Measurements from ENCODE around the gene DGCR2.

GRCh38 chr22:19150482-19151328, 28.5 kb upstream of the DGCR2 start:
- TF ChIP-seq CTCF (IDR thresholded peaks at IDR 0.05) (no peak), POLR2A (IDR thresholded peaks at IDR 0.05) (no peak)

Measured in esophagus squamous epithelium (tissue), 4 donors.